Anterior cingulate cortex (tissue), 58 donors: ENCODE data around the gene TMEM59.

Source experiments
- DNase-seq, 58 donors: peaks; one replicate each; lab custom pipeline; 2025; lab: John Stamatoyannopoulos, UW

Gene TMEM59

DNA sequence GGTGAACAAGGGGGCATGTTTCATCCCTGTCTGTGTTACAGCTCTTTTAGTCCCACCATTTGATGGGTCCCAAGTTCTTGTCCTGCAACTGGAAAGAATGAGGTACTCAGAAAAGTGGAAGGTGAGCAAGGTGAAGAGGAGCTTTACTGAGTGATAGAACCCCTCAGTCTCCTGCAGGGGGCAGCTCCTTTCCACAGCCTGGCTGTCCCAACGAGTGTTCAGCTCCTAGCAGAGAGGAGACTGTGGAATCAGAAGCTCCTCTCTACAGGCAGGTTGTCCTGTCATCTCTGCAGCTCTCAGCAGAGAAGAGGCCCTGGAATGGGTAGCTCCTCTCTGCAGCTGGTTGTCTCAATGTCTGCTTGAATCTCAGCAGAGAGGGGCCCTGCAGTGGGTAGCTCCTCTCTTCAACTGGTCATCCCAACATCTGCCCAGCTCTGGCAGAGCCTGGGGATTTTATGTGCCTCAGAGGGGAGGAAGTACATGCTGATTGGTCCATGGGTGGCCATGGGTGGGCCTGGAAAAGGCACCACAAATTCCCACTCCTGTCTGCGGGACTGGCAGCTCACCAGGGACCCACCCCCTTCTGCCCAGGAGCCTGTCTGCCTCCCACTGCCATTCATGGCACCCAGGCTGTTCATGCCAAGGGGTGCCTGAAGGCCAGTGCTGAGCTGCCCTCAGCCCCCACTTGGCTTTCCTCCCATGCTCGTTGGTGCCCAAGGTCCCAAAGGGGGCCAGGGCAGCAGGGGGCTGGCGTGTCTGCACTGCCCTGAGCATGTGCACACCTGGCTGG, 60.7 kb downstream of the TMEM59 start:
- peak in 1 of 58 donors; percentile 1 for DNase-seq

DNA sequence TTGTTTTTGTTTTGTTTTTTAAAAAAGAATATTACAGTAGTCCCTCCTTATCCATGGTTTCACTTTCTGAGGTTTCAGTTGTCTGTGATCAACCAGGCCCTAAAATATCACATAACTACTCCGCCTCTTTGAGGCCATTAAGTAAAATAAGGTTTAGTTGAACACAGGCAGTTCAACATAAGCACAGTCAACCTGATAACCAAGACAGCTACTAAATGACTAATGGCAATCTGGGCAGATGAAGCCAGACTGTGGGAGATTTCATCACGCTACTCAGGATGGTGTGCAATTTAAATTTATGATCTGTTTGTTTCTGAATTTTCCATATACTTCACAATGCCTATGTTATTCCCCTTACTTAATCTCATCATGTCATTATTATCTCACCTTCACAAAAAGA, 65.1 kb downstream of the TMEM59 start:
- DNase-seq = no peak

DNA sequence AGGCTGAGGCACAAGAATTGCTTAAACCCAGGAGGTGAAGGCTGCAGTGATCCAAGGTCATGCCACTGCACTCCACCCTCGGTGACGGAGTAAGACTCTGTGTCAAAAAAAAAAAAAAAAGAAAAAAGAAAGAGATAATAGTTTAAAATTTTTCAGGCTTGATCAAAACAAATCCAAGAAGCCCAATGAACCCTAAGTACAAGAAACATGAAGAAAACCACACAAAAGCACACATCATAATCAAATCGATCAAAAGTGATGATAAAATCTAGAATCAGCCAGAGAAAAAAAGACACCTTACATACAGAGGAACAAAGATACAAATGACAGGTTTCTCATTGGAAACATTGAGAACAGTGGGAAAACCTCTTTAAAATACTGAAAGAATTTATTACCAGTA, 66.5 kb downstream of the TMEM59 start:
- no peak for DNase-seq

DNA sequence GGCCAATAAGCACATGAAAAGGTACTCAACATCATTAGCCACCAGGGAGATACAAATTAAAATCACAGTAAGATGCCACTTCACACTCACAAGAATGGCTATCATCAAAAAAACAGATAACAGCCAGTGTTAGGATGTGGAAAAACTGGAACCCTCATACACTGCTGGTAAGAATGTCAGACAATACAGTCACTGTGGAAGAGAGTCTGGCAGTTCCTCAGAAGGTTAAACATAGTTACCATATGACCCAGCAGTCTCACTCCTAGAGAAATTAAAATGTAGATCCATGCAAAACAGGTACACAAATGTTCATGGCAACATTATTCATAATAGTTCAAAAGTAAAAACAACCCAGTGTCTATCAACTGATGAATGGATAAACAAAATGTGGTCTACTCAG, 68.3 kb downstream of the TMEM59 start:
- DNase-seq = no peak

DNA sequence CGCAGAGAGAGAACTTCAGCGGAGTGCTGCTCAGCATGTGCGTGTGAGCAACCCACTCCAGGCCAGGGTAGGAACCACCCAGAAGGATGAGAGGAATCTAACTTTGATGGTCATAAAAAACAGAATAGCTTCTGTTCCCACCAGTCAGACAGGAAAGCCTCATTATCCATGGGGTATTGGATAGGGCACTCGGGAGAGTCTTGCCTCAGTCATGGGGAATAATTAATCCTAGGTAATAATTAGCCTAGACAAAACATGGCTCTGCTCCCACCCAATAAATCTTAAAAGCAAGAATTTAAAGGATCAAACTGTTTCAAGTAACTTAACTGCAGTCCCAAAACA, 70.3 kb downstream of the TMEM59 start:
- no peak for DNase-seq

DNA sequence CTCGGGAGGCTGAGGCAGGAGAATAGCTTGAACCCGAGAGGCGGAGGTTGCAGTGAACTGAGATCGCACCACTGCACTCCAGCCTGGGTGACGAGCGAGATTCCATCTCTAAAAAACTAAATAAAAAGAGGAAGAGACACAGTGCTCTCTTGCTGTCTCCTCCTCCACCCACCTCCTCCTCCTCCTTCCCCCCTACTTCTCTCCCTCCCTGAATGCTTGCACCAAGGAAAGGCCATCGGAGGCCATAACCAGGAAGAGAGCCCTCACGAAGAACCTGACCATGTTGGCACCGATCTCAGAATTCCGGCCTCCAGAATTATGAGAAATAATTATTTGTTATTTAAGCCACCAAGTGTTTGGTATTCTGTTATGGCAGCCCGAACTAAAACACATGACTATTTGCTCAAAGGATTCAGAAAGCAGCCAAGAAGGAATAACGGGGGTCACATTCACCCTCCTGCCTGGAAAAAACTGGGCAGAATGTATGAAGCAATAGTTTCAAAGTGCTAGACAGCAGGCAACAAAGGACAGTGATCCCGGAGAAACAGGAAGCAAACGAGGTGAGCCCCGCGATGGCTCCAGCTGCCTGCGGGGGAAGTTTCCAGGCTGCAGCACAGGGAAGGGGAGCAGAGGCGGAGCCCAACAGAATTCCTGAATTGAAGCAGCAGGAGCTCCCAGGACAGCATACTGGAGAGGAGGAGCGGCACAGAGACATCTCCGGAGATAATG, 70.8 kb downstream of the TMEM59 start:
- DNase-seq = peak in 8 of 58 donors; percentile 4 to 28 (median 10)

DNA sequence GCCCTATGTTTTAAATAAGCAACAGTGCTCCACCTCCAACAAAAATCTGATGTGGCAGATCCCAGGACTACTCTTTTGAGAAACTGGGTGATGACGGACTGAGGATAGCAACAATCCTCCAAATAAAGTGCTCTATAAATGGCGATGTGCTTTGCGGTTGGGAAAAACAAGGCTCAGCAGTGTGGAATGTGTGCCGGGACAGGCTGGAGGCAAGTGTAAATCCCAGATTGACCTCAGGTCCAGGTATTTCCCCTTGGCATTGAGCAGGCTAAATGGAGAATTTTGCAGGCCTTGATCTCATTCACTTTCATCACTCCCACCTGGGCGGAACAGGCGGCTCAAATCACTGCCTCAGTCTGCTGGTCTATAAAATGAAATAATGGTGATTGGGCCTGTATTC, 71.8 kb downstream of the TMEM59 start:
- no peak for DNase-seq

DNA sequence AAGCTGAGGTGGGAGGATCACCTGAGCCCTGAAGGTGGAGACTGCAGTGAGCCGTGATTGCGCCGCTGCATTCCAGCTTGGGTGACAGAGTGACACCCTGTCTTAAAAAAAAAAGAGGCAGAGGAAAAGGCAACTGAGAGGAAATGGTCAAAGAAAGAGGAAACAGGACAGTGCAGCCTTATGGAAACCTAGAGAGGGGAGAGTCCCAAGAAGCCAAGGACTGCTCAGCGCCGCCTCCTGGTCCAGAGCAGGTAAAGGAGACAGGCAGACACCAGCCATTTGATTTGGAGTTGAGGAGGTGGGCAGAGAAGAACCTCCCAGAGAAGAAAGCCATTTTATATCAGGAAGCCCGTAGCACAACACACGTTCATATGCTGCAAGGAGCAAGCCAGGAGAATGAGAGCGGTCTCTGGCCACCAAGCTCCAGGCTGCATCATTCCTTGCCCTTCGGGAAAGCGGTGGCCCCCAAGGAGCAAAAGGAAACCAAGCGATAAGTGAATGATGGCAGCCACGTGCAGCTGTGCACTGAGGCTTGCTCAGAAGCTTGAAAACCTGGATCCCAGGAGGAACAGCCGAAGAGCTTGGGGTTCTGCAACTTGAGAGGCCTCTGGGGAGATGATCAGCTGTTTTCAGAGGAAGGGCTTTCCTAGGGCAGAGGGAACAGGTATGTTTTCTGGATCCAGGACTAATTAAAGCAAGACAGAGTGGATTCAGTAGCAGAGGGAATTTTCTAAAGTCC, 73.1 kb downstream of the TMEM59 start:
- no peak for DNase-seq
